Medulla oblongata (tissue), 1 donor: ENCODE measurements around the gene PRDM16.

ENCODE experiments used
- DNase-seq: peaks from one replicate; pipeline ENCODE4 v3.0.0-alpha.2; 2015; ENCODE audit errors: extremely low spot score

Gene PRDM16

GRCh38 chr1:3103967-3104677, 35.1 kb downstream of the PRDM16 start:
- no peak for DNase-seq

- peak; percentile 37 for DNase-seq
These were observed 36.3 kb downstream of the PRDM16 start for GRCh38 chr1:3105167-3105863.

- DNase-seq: no peak
These were observed 37.2 kb downstream of the PRDM16 start for GRCh38 chr1:3106216-3106615.

- DNase-seq: no peak
These were observed 38.2 kb downstream of the PRDM16 start for GRCh38 chr1:3107201-3107600.

- DNase-seq: no peak
These were observed 40.4 kb downstream of the PRDM16 start for GRCh38 chr1:3109355-3109754.

GRCh38 chr1:3111348-3112021, 42.5 kb downstream of the PRDM16 start:
- no peak for DNase-seq

GRCh38 chr1:3112526-3112925, 43.5 kb downstream of the PRDM16 start:
- DNase-seq: no peak

- DNase-seq: no peak
These were observed 44.2 kb downstream of the PRDM16 start for GRCh38 chr1:3113047-3113740.

GRCh38 chr1:3113741-3114056, 44.7 kb downstream of the PRDM16 start:
- DNase-seq: no peak

- DNase-seq: no peak
These were observed 45.2 kb downstream of the PRDM16 start for GRCh38 chr1:3114131-3114744.

- DNase-seq: no peak
These were observed 45.8 kb downstream of the PRDM16 start for GRCh38 chr1:3114846-3115245.

- DNase-seq: no peak
These were observed 46.5 kb downstream of the PRDM16 start for GRCh38 chr1:3115275-3116149.

- DNase-seq: no peak
These were observed 47.1 kb downstream of the PRDM16 start for GRCh38 chr1:3116150-3116510.

- DNase-seq: no peak
These were observed 47.6 kb downstream of the PRDM16 start for GRCh38 chr1:3116560-3116959.

- DNase-seq: no peak
These were observed 48.9 kb downstream of the PRDM16 start for GRCh38 chr1:3117879-3118278.

GRCh38 chr1:3119061-3119460, 50.1 kb downstream of the PRDM16 start:
- DNase-seq: no peak

GRCh38 chr1:3119725-3120124, 50.7 kb downstream of the PRDM16 start:
- DNase-seq: no peak

GRCh38 chr1:3120140-3120539, 51.1 kb downstream of the PRDM16 start:
- no peak for DNase-seq

GRCh38 chr1:3120994-3121393, 52.0 kb downstream of the PRDM16 start:
- no peak for DNase-seq

GRCh38 chr1:3121401-3122210, 52.6 kb downstream of the PRDM16 start:
- DNase-seq: no peak
